H9 (cell line): ENCODE measurements around the gene DFFB. TPM values are rescaled to one million over a fixed set of nuclear protein-coding genes. Genes with fewer than 3 reads are reported as not detected.

Experiments used
- DNase-seq: peaks from one replicate; pipeline ENCODE4 v3.0.0-alpha.2; 2017
- H2AFZ ChIP-seq: one replicate; pipeline ENCODE4 v1.6.1; 2013; ENCODE audit warnings: mild to moderate bottlenecking, low read length, control low read depth, moderate library complexity
- H2AK5ac ChIP-seq: 2 replicates; pipeline ENCODE4 v1.6.1; 2013; ENCODE audit warnings: low read length, control low read depth, mixed read lengths; ENCODE audit not compliant: insufficient read length
- H2BK120ac ChIP-seq: one replicate; pipeline ENCODE4 v1.6.1; 2013; ENCODE audit warnings: low read depth, mild to moderate bottlenecking, low read length, control low read depth, inconsistent platforms; ENCODE audit not compliant: poor library complexity, severe bottlenecking
- H2BK12ac ChIP-seq: 2 replicates; pipeline ENCODE4 v1.6.1; 2013; ENCODE audit warnings: low read length, control low read depth, mixed read lengths, low read depth; ENCODE audit not compliant: insufficient read length
- H2BK15ac ChIP-seq: 2 replicates; pipeline ENCODE4 v1.6.1; 2013; ENCODE audit warnings: low read depth, low read length, control low read depth
- H2BK20ac ChIP-seq: one replicate; pipeline ENCODE4 v1.6.1; 2013; ENCODE audit warnings: low read depth, mild to moderate bottlenecking, low read length, control low read depth, inconsistent platforms; ENCODE audit not compliant: poor library complexity, severe bottlenecking
- H2BK5ac ChIP-seq: 2 replicates; pipeline ENCODE4 v1.6.1; 2013; ENCODE audit warnings: low read length, control low read depth, mixed read lengths; ENCODE audit not compliant: insufficient read length
- H3K14ac ChIP-seq: 2 replicates; pipeline ENCODE4 v1.6.1; 2013; ENCODE audit warnings: low read length, control low read depth; ENCODE audit not compliant: insufficient read depth
- H3K18ac ChIP-seq: 2 replicates; pipeline ENCODE4 v1.6.1; 2013; ENCODE audit warnings: low read depth, mild to moderate bottlenecking, mixed read lengths, low read length, control low read depth; ENCODE audit not compliant: insufficient read length
- H3K23ac ChIP-seq: 2 replicates; pipeline ENCODE4 v1.6.1; 2013; ENCODE audit warnings: low read length, control low read depth, mixed read lengths, low read depth; ENCODE audit not compliant: insufficient read length
- H3K23me2 ChIP-seq: 2 replicates; pipeline ENCODE4 v1.6.1; 2013; ENCODE audit warnings: low read depth, mild to moderate bottlenecking, mixed read lengths, low read length, control low read depth; ENCODE audit not compliant: insufficient read length, poor library complexity, severe bottlenecking
- H3K27ac ChIP-seq: 2 replicates; pipeline ENCODE4 v1.5.1; 2013; ENCODE audit warnings: low read length, control low read depth, mixed read lengths, low read depth; ENCODE audit not compliant: insufficient read length
- H3K27me3 ChIP-seq: 2 replicates; pipeline ENCODE4 v1.6.1; 2013; ENCODE audit warnings: low read length, control low read depth, inconsistent platforms; ENCODE audit not compliant: insufficient read depth
- H3K4ac ChIP-seq: 2 replicates; pipeline ENCODE4 v1.6.1; 2013; ENCODE audit warnings: low read depth, mild to moderate bottlenecking, control low read depth, inconsistent platforms, low read length, moderate library complexity
- H3K4me1 ChIP-seq: 2 replicates; pipeline ENCODE4 v1.6.1; 2013; ENCODE audit warnings: low read length, control low read depth, inconsistent platforms; ENCODE audit not compliant: insufficient read depth
- H3K4me2 ChIP-seq: 2 replicates; pipeline ENCODE4 v1.6.1; 2013; ENCODE audit warnings: low read length, control low read depth, mixed read lengths; ENCODE audit not compliant: insufficient read length, insufficient read depth
- H3K56ac ChIP-seq: 2 replicates; pipeline ENCODE4 v1.6.1; 2013; ENCODE audit warnings: low read depth, mild to moderate bottlenecking, mixed read lengths, low read length, control low read depth; ENCODE audit not compliant: insufficient read length
- H3K79me1 ChIP-seq: 2 replicates; pipeline ENCODE4 v1.6.1; 2013; ENCODE audit warnings: low read depth, mild to moderate bottlenecking, moderate library complexity, low read length, control low read depth, inconsistent platforms; ENCODE audit not compliant: insufficient read depth, poor library complexity, severe bottlenecking
- H3K79me2 ChIP-seq: 2 replicates; pipeline ENCODE4 v1.6.1; 2013; ENCODE audit warnings: low read length, control low read depth, inconsistent platforms; ENCODE audit not compliant: insufficient read depth
- H3K9ac ChIP-seq: 2 replicates; pipeline ENCODE4 v1.6.1; 2013; ENCODE audit warnings: low read length, control low read depth, mixed read lengths; ENCODE audit not compliant: insufficient read length; ENCODE audit errors: extremely low read depth
- H3K9me3 ChIP-seq: one replicate; pipeline ENCODE4 v1.6.1; 2013; ENCODE audit warnings: low read depth, low read length, inconsistent platforms; ENCODE audit not compliant: control insufficient read depth
- H3T11ph ChIP-seq: one replicate; pipeline ENCODE4 v1.6.1; 2013; ENCODE audit warnings: mild to moderate bottlenecking, low read length, control low read depth, inconsistent platforms
- H4K20me1 ChIP-seq: one replicate; pipeline ENCODE4 v1.6.1; 2013; ENCODE audit not compliant: control insufficient read depth, insufficient read length, insufficient read depth
- H4K5ac ChIP-seq: 2 replicates; pipeline ENCODE4 v1.6.1; 2013; ENCODE audit warnings: low read depth, mild to moderate bottlenecking, mixed read lengths, low read length, control low read depth; ENCODE audit not compliant: insufficient read length
- H4K8ac ChIP-seq: replicated peaks from 2 replicates; pipeline ENCODE4 v1.6.1; 2013; ENCODE audit warnings: low read length, control low read depth, mixed read lengths, low read depth; ENCODE audit not compliant: insufficient read length
- H4K91ac ChIP-seq: 2 replicates; pipeline ENCODE4 v1.6.1; 2013; ENCODE audit warnings: low read depth, mild to moderate bottlenecking, moderate library complexity, mixed read lengths, low read length, control low read depth; ENCODE audit not compliant: insufficient read length
- H3K27ac Mint-ChIP-seq, 3 experiments: 2 replicates in 2 of 3; 3 replicates in 1 of 3; pipeline ENCODE4 v1.8.0; 2020 to 2021; ENCODE audit warnings: mixed read lengths in 3 of 3, mild to moderate bottlenecking in 1 of 3, moderate library complexity in 1 of 3
- H3K27me3 Mint-ChIP-seq: 2 replicates; pipeline ENCODE4 v1.8.0; 2021; ENCODE audit warnings: low read depth, mild to moderate bottlenecking, moderate library complexity, mixed read lengths
- H3K36me3 Mint-ChIP-seq, 3 experiments: 2 replicates in 2 of 3; 3 replicates in 1 of 3; pipeline ENCODE4 v1.8.0; 2020 to 2021; ENCODE audit warnings: low read depth in 3 of 3, mixed read lengths in 3 of 3; ENCODE audit not compliant: insufficient read depth in 1 of 3
- H3K4me1 Mint-ChIP-seq, 2 experiments: 2 replicates each; pipeline ENCODE4 v1.8.0; 2020; ENCODE audit warnings: mixed read lengths in 2 of 2
- H3K4me3 Mint-ChIP-seq, 2 experiments: 2 replicates in 1 of 2; 3 replicates in 1 of 2; pipeline ENCODE4 v1.8.0; 2020 to 2021; ENCODE audit warnings: mild to moderate bottlenecking in 2 of 2, mixed read lengths in 2 of 2, moderate library complexity in 1 of 2
- H3K9me3 Mint-ChIP-seq, 2 experiments: 2 replicates in 1 of 2; 3 replicates in 1 of 2; pipeline ENCODE4 v1.8.0; 2020; ENCODE audit warnings: mild to moderate bottlenecking in 2 of 2, mixed read lengths in 2 of 2, moderate library complexity in 1 of 2
- CTCF ChIP-seq: fragments of 200-600 bp; sonication (generic); conservative IDR thresholded peaks from 3 replicates; pipeline ENCODE4 v1.8.0; 2021; ENCODE audit warnings: antibody characterized with exemption, mild to moderate bottlenecking
- WGBS: extraction: QIAGEN DNeasy Blood & Tissue Kit; methylation state at CpG from one replicate; pipeline ENCODE4 v1.1.7; 2013; ENCODE audit warnings: missing lambda C conversion rate, low lambda C conversion rate, mixed read lengths; ENCODE audit not compliant: insufficient read length; ENCODE audit errors: extremely low coverage; 5-methylcytosine and 5-hydroxymethylcytosine counted together
- total RNA-seq: library from RNA; stranded (reverse); gene quantifications from 2 replicates; pipeline ENCODE4 v1.2.1, GENCODE V29; 2021

DFFB gene
- total RNA-seq, 1 experiment from 2014 or later = 9.7 TPM

- no peak for DNase-seq
- H3K56ac ChIP-seq = no peak overlapping the region
- H2BK12ac ChIP-seq = no peak overlapping the region
- H4K5ac ChIP-seq = no peak overlapping the region
- Mint-ChIP-seq H3K4me3 (no peak overlapping the region), H3K27me3 (no peaks in the 10 kb centered on the region), H3K9me3 (peaks cover 14 to 15% of the 10 kb centered on the region in 2 experiments), H3K27ac (peak overlapping the region in 1 of 3 experiments; percentile 77; a peak in 2 of 7 replicates), H3K36me3 (peaks cover 19 to 36% (median 20%) of the 10 kb centered on the region in 3 experiments), H3K4me1 (peaks cover 5 to 18% of the 10 kb centered on the region in 2 experiments)
- H3K27ac ChIP-seq = no peak overlapping the region
- no peak overlapping the region for H3K9ac ChIP-seq
- no peak for TF ChIP-seq CTCF
- H3K4ac ChIP-seq = no peak overlapping the region
- no peak overlapping the region for H2BK20ac ChIP-seq
- peaks cover 16% of the 10 kb centered on the region for H3K79me1 ChIP-seq
- no peaks in the 10 kb centered on the region for H3K4me1 ChIP-seq
- H3T11ph ChIP-seq = no peak overlapping the region
- H3K23ac ChIP-seq = no peak overlapping the region
- no peak overlapping the region for H3K18ac ChIP-seq
- no peak overlapping the region for H2AFZ ChIP-seq
- H4K8ac ChIP-seq = no peak overlapping the region
- H3K27me3 ChIP-seq = no peaks in the 10 kb centered on the region
- H3K79me2 ChIP-seq = peaks cover 34% of the 10 kb centered on the region; the same call in 1 of the 2 replicates
- no peak overlapping the region for H4K91ac ChIP-seq
- no peak overlapping the region for H3K4me2 ChIP-seq
- H3K14ac ChIP-seq = no peak overlapping the region
- peaks cover 7% of the 10 kb centered on the region for H3K23me2 ChIP-seq
- WGBS = no CpG with 5 or more reads among the region's 4 CpGs
- H2BK120ac ChIP-seq = no peak overlapping the region
- no peak overlapping the region for H2BK5ac ChIP-seq
- H2AK5ac ChIP-seq = no peak overlapping the region
- H4K20me1 ChIP-seq = no peaks in the 10 kb centered on the region
- no peaks in the 10 kb centered on the region for H3K9me3 ChIP-seq
- H2BK15ac ChIP-seq = no peak overlapping the region
Observed at GRCh38 chr1:3895951-3896325, 38.7 kb downstream of the DFFB start.
